A549 (cell line): Measurements from ENCODE around the gene TMEM37. TPM values are rescaled to one million over a fixed set of nuclear protein-coding genes. Genes with fewer than 3 reads are reported as not detected.

Source experiments
- ATAC-seq, 2 experiments: fragments of 200-7000 bp in 1 of 2; fragments of >200 bp in 1 of 2; cut with Nextera tagmentation in 1 of 2; cut with Tn5 transposase in 1 of 2; 3 replicates each; pipeline versions ENCODE4 v1.8.0 to v1.9.1; 2018 to 2020; ENCODE audit warnings: mild to moderate bottlenecking in 1 of 2, moderate library complexity in 1 of 2
- CTCF ChIA-PET: fragments of 300-600 bp; sonication (Branson Sonifier 250); formaldehyde crosslinking; extraction: SDS; loops from one replicate; lab custom pipeline; 2021; ENCODE audit warnings: antibody characterized with exemption, inconsistent platforms; lab: Yijun Ruan, JAX
- POLR2A ChIA-PET: fragments of 350-600 bp; formaldehyde crosslinking; extraction: SDS; loops from one replicate; lab custom pipeline; 2021; ENCODE audit warnings: antibody characterized with exemption, inconsistent platforms; lab: Yijun Ruan, JAX
- DNase-seq, 2 experiments: peaks; one replicate each; pipeline versions ENCODE4 v3.0.0 to v3.0.0-alpha.2; 2011 to 2016; ENCODE audit warnings: low read depth in 1 of 2, low spot score in 1 of 2
- FAIRE-seq: peaks from 2 replicates; lab custom pipeline; 2011; peaks lifted over from hg19 to GRCh38; lab: Jason Lieb, UNC
- H3K27ac ChIP-seq, 2 experiments: fragments of >200 bp; sonication (Bioruptor Twin); formaldehyde crosslinking; 3 replicates each; pipeline ENCODE4 v1.5.1; 2016 to 2017
- H3K4me1 ChIP-seq: fragments of >200 bp; sonication (Bioruptor Twin); formaldehyde crosslinking; 3 replicates; pipeline ENCODE4 v1.6.1; 2016
- H3K4me2 ChIP-seq: fragments of >200 bp; sonication (Bioruptor Twin); formaldehyde crosslinking; 3 replicates; pipeline ENCODE4 v1.6.1; 2016
- H3K4me3 ChIP-seq: fragments of >200 bp; sonication (Bioruptor Twin); formaldehyde crosslinking; 3 replicates; pipeline ENCODE4 v1.5.1; 2016
- H3K9me3 ChIP-seq: fragments of >200 bp; sonication (Bioruptor Twin); formaldehyde crosslinking; 3 replicates; pipeline ENCODE4 v1.6.1; 2016
- ATOH8 ChIP-seq: fragments of 250-450 bp; sonication (Bioruptor Pico); IDR thresholded peaks from 2 replicates; pipeline ENCODE4 v1.5.0; 2020; ENCODE audit warnings: low read depth, mild to moderate bottlenecking, moderate library complexity
- BHLHE40 ChIP-seq: IDR thresholded peaks from 2 replicates; pipeline ENCODE4 v1.6.1; 2012; ENCODE audit warnings: low read depth, low read length, inconsistent platforms
- FOSB ChIP-seq: fragments of 250-450 bp; sonication (Bioruptor Pico); IDR thresholded peaks from 2 replicates; pipeline ENCODE4 v1.5.0; 2020; ENCODE audit warnings: mild to moderate bottlenecking, moderate library complexity
- HDAC2 ChIP-seq: fragments of 200-600 bp; sonication (generic); IDR thresholded peaks from 2 replicates; pipeline ENCODE4 v1.6.1; 2016
- HES2 ChIP-seq: fragments of >200 bp; sonication (Bioruptor Twin); formaldehyde crosslinking; IDR thresholded peaks from 2 replicates; pipeline ENCODE4 v1.6.1; 2016
- HEYL ChIP-seq: fragments of 250-450 bp; sonication (Bioruptor Pico); IDR thresholded peaks from 2 replicates; pipeline ENCODE4 v1.8.0; 2021; ENCODE audit warnings: mild to moderate bottlenecking, moderate library complexity
- HMGXB4 ChIP-seq: fragments of 250-450 bp; sonication (Bioruptor Pico); IDR thresholded peaks from 2 replicates; pipeline ENCODE4 v1.5.0; 2021; ENCODE audit warnings: mild to moderate bottlenecking, moderate library complexity, borderline replicate concordance
- HOXB5 ChIP-seq: fragments of 250-450 bp; sonication (Bioruptor Pico); IDR thresholded peaks from 2 replicates; pipeline ENCODE4 v1.5.0; 2020; ENCODE audit warnings: mild to moderate bottlenecking, moderate library complexity
- NR3C1 ChIP-seq: fragments of >200 bp; sonication (Bioruptor Twin); formaldehyde crosslinking; IDR thresholded peaks from 3 replicates; pipeline ENCODE4 v1.6.1; 2017
- PHF8 ChIP-seq: fragments of 200-600 bp; sonication (generic); IDR thresholded peaks from 2 replicates; pipeline ENCODE4 v1.6.1; 2016; ENCODE audit warnings: low read depth, mild to moderate bottlenecking, antibody characterized with exemption, moderate library complexity, borderline replicate concordance
- POLR2AphosphoS2 ChIP-seq: conservative IDR thresholded peaks from 2 replicates; pipeline ENCODE4 v1.6.1; 2012; ENCODE audit warnings: low read length, improper control_type of control experiment, inconsistent platforms
- REST ChIP-seq: fragments of 200-600 bp; sonication (generic); IDR thresholded peaks from 2 replicates; pipeline ENCODE4 v1.6.1; 2016; ENCODE audit warnings: antibody characterized with exemption, mild to moderate bottlenecking, moderate library complexity
- RNF2 ChIP-seq: fragments of 200-600 bp; sonication (generic); IDR thresholded peaks from 2 replicates; pipeline ENCODE4 v1.6.1; 2016; ENCODE audit warnings: low read depth, mild to moderate bottlenecking, antibody characterized with exemption, moderate library complexity, borderline replicate concordance
- SMC3 ChIP-seq: fragments of >200 bp; sonication (Bioruptor Twin); formaldehyde crosslinking; IDR thresholded peaks from 3 replicates; pipeline ENCODE4 v1.6.1; 2018; ENCODE audit warnings: inconsistent platforms
- TP53 ChIP-seq: fragments of 250-450 bp; sonication (Bioruptor Pico); IDR thresholded peaks from 2 replicates; pipeline ENCODE4 v1.5.0; 2021; ENCODE audit warnings: mild to moderate bottlenecking, moderate library complexity
- ZSCAN20 ChIP-seq: fragments of 250-450 bp; sonication (Bioruptor Pico); IDR thresholded peaks from 2 replicates; pipeline ENCODE4 v1.8.0; 2022; ENCODE audit warnings: mild to moderate bottlenecking, moderate library complexity
- WGBS: methylation state at CpG from one replicate; pipeline ENCODE4 v1.1.6; 2017; ENCODE audit errors: missing lambda C conversion rate; 5-methylcytosine and 5-hydroxymethylcytosine counted together
- polyA plus RNA-seq, 4 experiments: library from polyadenylated mRNA; depleted of rRNA in 3 of 4; stranded (reverse); fragments of >200 nt; fragmentation: RNase III in 1 of 4; extraction: RNeasy Plus Mini Kit Qiagen cat#74134 plus additional on column Dnase treatment in 1 of 4; gene quantifications; 2 replicates in 3 of 4; 3 replicates in 1 of 4; pipeline ENCODE4 v1.2.3, GENCODE V29; 2011 to 2017

Gene TMEM37
- polyA plus RNA-seq, 2 of the 4 experiments (the other 2 are of a cell fraction) = 5.1 to 7.5 TPM

GRCh38 chr2:119435953-119436297 lies 4.3 kb downstream of the TMEM37 start:
- TF ChIP-seq FOSB (CRISPR knock-in tag) (no peak), ATOH8 (CRISPR knock-in tag) (no peak), ZSCAN20 (no peak), HES2 (no peak), RNF2 (no peak), PHF8 (no peak), HDAC2 (no peak), BHLHE40 (no peak)
- no peak overlapping the region for H3K27ac ChIP-seq
- CTCF ChIA-PET = interaction anchor here (1.4 to 2.7 kb wide), 2 partner anchors 40 to 205 kb away, joined by 3 to 13 read pairs; no protein-coding TSS in a partner anchor
- H3K4me2 ChIP-seq = no peak overlapping the region
- POLR2A ChIA-PET = no interaction called here
- FAIRE-seq (no peak), DNase-seq (no peak), ATAC-seq (no peak)
- H3K9me3 ChIP-seq = no peaks in the 10 kb centered on the region
- H3K4me1 ChIP-seq = peaks cover 14% of the 10 kb centered on the region
- 88% methylated on average over 6 of the region's 7 CpGs for WGBS
- no peak overlapping the region for H3K4me3 ChIP-seq

GRCh38 chr2:119436993-119437772 lies 5.5 kb downstream of the TMEM37 start:
- DNase-seq = no peak
- FAIRE-seq = no peak
- no peak overlapping the region; a peak in 1 of 6 replicates for H3K27ac ChIP-seq
- H3K4me2 ChIP-seq = no peak overlapping the region
- H3K9me3 ChIP-seq = no peaks in the 10 kb centered on the region
- ATAC-seq = no peak
- peaks cover 12% of the 10 kb centered on the region for H3K4me1 ChIP-seq
- 93% methylated on average over 13 of the region's 22 CpGs for WGBS
- TF ChIP-seq POLR2AphosphoS2 (no peak), SMC3 (no peak), REST (no peak), HMGXB4 (CRISPR knock-in tag) (no peak)
- CTCF ChIA-PET = no interaction called here
- POLR2A ChIA-PET = no interaction called here
- H3K4me3 ChIP-seq = no peak overlapping the region

GRCh38 chr2:119438128-119438656 lies 6.5 kb downstream of the TMEM37 start:
- FAIRE-seq = no peak
- POLR2A ChIA-PET = no interaction called here
- CTCF ChIA-PET = no interaction called here

More at GRCh38 chr2:119438128-119438656, 6.5 kb downstream of the TMEM37 start:
- ATAC-seq (no peak), DNase-seq (no peak)
- TF ChIP-seq HOXB5 (no peak), HEYL (CRISPR knock-in tag) (no peak), NR3C1 (no peak), ZSCAN20 (no peak), TP53 (CRISPR knock-in tag) (no peak)
- Histone ChIP-seq H3K27ac (no peak overlapping the region; a peak in 1 of 6 replicates), H3K9me3 (no peaks in the 10 kb centered on the region), H3K4me1 (peaks cover 12% of the 10 kb centered on the region), H3K4me2 (peak overlapping the region; percentile 1; the same call in 1 of the 3 replicates), H3K4me3 (no peak overlapping the region)
- 53% methylated on average over 6 of the region's 6 CpGs for WGBS
